Panc1 (cell line): ENCODE measurements around the gene MTFMT. TPM values are rescaled to one million over a fixed set of nuclear protein-coding genes. Genes with fewer than 3 reads are reported as not detected.
"Not testable (repeated sequence)": the region's sequence is repeated elsewhere in the genome, so short reads cannot be mapped to it uniquely, and the experiment has no call there.

ENCODE experiments used
- ATAC-seq: fragments of 200-7000 bp; cut with Tn5 transposase; 2 replicates; pipeline ENCODE4 v1.9.1; 2020; ENCODE audit warnings: mild to moderate bottlenecking, moderate library complexity
- BruUV-seq: library from RNA; stranded (reverse); fragments of 400-500 nt; replicated peaks from 2 replicates; lab custom pipeline; 2021; lab: Mats Ljungman, UMichigan
- CTCF ChIA-PET: fragments of 300-600 bp; sonication (Branson Sonifier 250); formaldehyde crosslinking; loops from one replicate; lab custom pipeline; 2022; ENCODE audit warnings: antibody characterized with exemption; lab: Charles Lee
- POLR2A ChIA-PET: fragments of 300-600 bp; sonication (Branson Sonifier 250); formaldehyde crosslinking; loops from one replicate; lab custom pipeline; 2022; ENCODE audit warnings: antibody characterized with exemption; lab: Charles Lee
- DNase-seq: peaks from one replicate; pipeline ENCODE4 v3.0.0-alpha.2; 2010; ENCODE audit warnings: low read depth, low spot score
- H3K27ac ChIP-seq: 2 replicates; pipeline ENCODE4 v1.5.1; 2011; ENCODE audit warnings: mild to moderate bottlenecking, low read length, inconsistent platforms
- H3K27me3 ChIP-seq: fragments of 200-500 bp; sonication (Bioruptor generic); 2 replicates; pipeline ENCODE4 v1.6.0; 2014; ENCODE audit warnings: low read length, inconsistent platforms; ENCODE audit not compliant: control insufficient read depth, insufficient read depth
- H3K36me3 ChIP-seq: fragments of 200-500 bp; sonication (Bioruptor generic); 2 replicates; pipeline ENCODE4 v1.5.1; 2014; ENCODE audit warnings: inconsistent platforms, mild to moderate bottlenecking, low read length, moderate library complexity; ENCODE audit not compliant: control insufficient read depth, insufficient read depth
- H3K4me1 ChIP-seq: 2 replicates; pipeline ENCODE4 v1.5.1; 2011; ENCODE audit warnings: inconsistent platforms, mild to moderate bottlenecking, low read length, moderate library complexity; ENCODE audit not compliant: control insufficient read depth, insufficient read depth
- H3K4me3 ChIP-seq, 2 experiments: 2 replicates each; pipeline ENCODE4 v1.5.1; 2011 to 2012; ENCODE audit warnings: low read depth in 2 of 2, low read length in 2 of 2, mild to moderate bottlenecking in 2 of 2, inconsistent platforms in 1 of 2, moderate library complexity in 1 of 2
- H3K9me3 ChIP-seq: fragments of 200-500 bp; sonication (Bioruptor generic); 2 replicates; pipeline ENCODE4 v1.5.1; 2014; ENCODE audit warnings: low read depth, mild to moderate bottlenecking, inconsistent platforms, low read length, moderate library complexity; ENCODE audit not compliant: control insufficient read depth, insufficient read depth
- CTCF ChIP-seq: fragments of 450-650 bp; IDR thresholded peaks from 2 replicates; pipeline ENCODE4 v1.5.1; 2017; ENCODE audit warnings: mild to moderate bottlenecking
- POLR2AphosphoS5 ChIP-seq: IDR thresholded peaks from 2 replicates; pipeline ENCODE4 v1.6.1; 2012; ENCODE audit warnings: mild to moderate bottlenecking, low read depth, low read length, moderate library complexity
- REST ChIP-seq, 2 experiments: IDR thresholded peaks; 2 replicates each; pipeline ENCODE4 v1.6.1; 2011 to 2012; ENCODE audit warnings: low read depth in 2 of 2, control low read depth in 1 of 2, low read length in 1 of 2, mild to moderate bottlenecking in 1 of 2, moderate library complexity in 1 of 2; ENCODE audit not compliant: insufficient read depth in 1 of 2
- SIN3A ChIP-seq: IDR thresholded peaks from 2 replicates; pipeline ENCODE4 v1.6.1; 2012; ENCODE audit warnings: low read depth, mild to moderate bottlenecking, low read length, moderate library complexity, borderline replicate concordance; ENCODE audit not compliant: insufficient read depth
- TCF7L2 ChIP-seq: IDR thresholded peaks from 2 replicates; pipeline ENCODE4 v1.6.1; 2011; ENCODE audit warnings: mild to moderate bottlenecking, low read depth, low read length, inconsistent platforms
- in situ Hi-C: cut with HindIII; loops from 2 replicates; pipeline ENCODE4 v1.10.0; 2016; ENCODE audit warnings: low sequenced_read_pairs, low pct_unique_long_range_greater_than_20kb
- intact Hi-C: fragments of 100-400 bp; cut with micrococcal nuclease; formaldehyde crosslinking; loops from one replicate; pipeline ENCODE4 v1.10.0; 2022; ENCODE audit not compliant: unreplicated experiment
- total RNA-seq: library from RNA; stranded (reverse); gene quantifications from one replicate; pipeline ENCODE4 v1.2.1, GENCODE V29; 2021; ENCODE audit not compliant: unreplicated experiment

MTFMT gene
- total RNA-seq, 1 experiment from 2014 or later = 19.4 TPM

- no peak overlapping the region for H3K27ac ChIP-seq
- H3K4me1 ChIP-seq = no peaks in the 10 kb centered on the region
- H3K4me3 ChIP-seq = no peak overlapping the region
- intact Hi-C loops (no loop called here), in situ Hi-C loops (no loop called here)
- TF ChIP-seq TCF7L2 (no peak), REST (IDR thresholded peaks at IDR 0.05; ENCODE audit: insufficient read depth in 1 of 2, low read depth in 2 of 2, low read length in 1 of 2) (no peak), SIN3A (no peak), CTCF (no peak), POLR2AphosphoS5 (no peak)
- H3K27me3 ChIP-seq = no peaks in the 10 kb centered on the region
- H3K36me3 ChIP-seq = no peaks in the 10 kb centered on the region; the same call in 1 of the 2 replicates
- no peaks in the 10 kb centered on the region for H3K9me3 ChIP-seq
- POLR2A ChIA-PET = interaction anchor here (0.5 kb wide), 2 partner anchors 80 to 384 kb away, joined by 3 to 8 read pairs; no protein-coding TSS in a partner anchor
- no peak for DNase-seq
- BruUV-seq = no TSS peak
- ATAC-seq = no peak
- CTCF ChIA-PET = no interaction called here
These were observed 9.0 kb downstream of the MTFMT start for GRCh38 chr15:65020419-65020818.

GRCh38 chr15:65011198-65011597 is 18.2 kb downstream of the MTFMT start:
- ChIA-PET POLR2A (interaction anchor here (0.6 to 0.7 kb wide), 3 partner anchors 72 to 200 kb away, joined by 7 to 14 read pairs (median 8); no protein-coding TSS in a partner anchor), CTCF (interaction anchor here (0.6 kb wide), 1 partner anchor 15 kb away, joined by 4 read pairs; no protein-coding TSS in a partner anchor)
- H3K36me3 ChIP-seq, in situ Hi-C loops, H3K27me3 ChIP-seq, H3K27ac ChIP-seq, H3K4me3 ChIP-seq, H3K9me3 ChIP-seq, DNase-seq, ATAC-seq, H3K4me1 ChIP-seq, intact Hi-C loops, BruUV-seq: not testable (repeated sequence)

GRCh38 chr15:65008983-65009382 is 20.5 kb downstream of the MTFMT start:
- H3K27ac ChIP-seq = no peak overlapping the region
- H3K27me3 ChIP-seq = no peaks in the 10 kb centered on the region
- CTCF ChIA-PET = no interaction called here
- in situ Hi-C loops = no loop called here
- intact Hi-C loops = no loop called here
- DNase-seq (no peak), ATAC-seq (no peak)
- no peaks in the 10 kb centered on the region for H3K36me3 ChIP-seq
- no TSS peak for BruUV-seq
- no peaks in the 10 kb centered on the region for H3K4me1 ChIP-seq
- POLR2A ChIA-PET = interaction anchor here (0.6 kb wide), 1 partner anchor 123 kb away, joined by 3 read pairs; no protein-coding TSS in a partner anchor
- TF ChIP-seq SIN3A (no peak), TCF7L2 (0 out of 2 replicates have a peak, but pooled peaks have one; percentile 25)
- H3K4me3 ChIP-seq = no peak overlapping the region
- H3K9me3 ChIP-seq = peaks cover 2% of the 10 kb centered on the region; the same call in 1 of the 2 replicates
